WERI-Rb-1 (cell line): Measurements from ENCODE around the gene TFDP1.

Experiments
- DNase-seq: peaks from one replicate; pipeline ENCODE4 v3.0.0-alpha.2; 2020
- H3K27ac ChIP-seq: fragments of 250-450 bp; sonication (Bioruptor Pico); 2 replicates; pipeline ENCODE4 v1.5.1; 2020; ENCODE audit warnings: mild to moderate bottlenecking, moderate library complexity
- H3K27me3 ChIP-seq: fragments of 250-450 bp; sonication (Bioruptor Pico); 2 replicates; pipeline ENCODE4 v1.5.1; 2021; ENCODE audit warnings: mild to moderate bottlenecking, low read depth, moderate library complexity; ENCODE audit not compliant: insufficient read depth, severe bottlenecking
- H3K36me3 ChIP-seq: fragments of 250-450 bp; sonication (Bioruptor Pico); 2 replicates; pipeline ENCODE4 v1.5.1; 2020; ENCODE audit warnings: mild to moderate bottlenecking, moderate library complexity
- H3K4me3 ChIP-seq: 2 replicates; pipeline ENCODE4 v1.5.1; 2011; ENCODE audit warnings: low read depth, mild to moderate bottlenecking, control low read depth, low read length
- H3K9me3 ChIP-seq: fragments of 250-450 bp; sonication (Bioruptor Pico); 2 replicates; pipeline ENCODE4 v1.5.1; 2021; ENCODE audit warnings: mild to moderate bottlenecking, moderate library complexity; ENCODE audit not compliant: severe bottlenecking
- CTCF ChIP-seq: IDR thresholded peaks from 2 replicates; pipeline ENCODE4 v1.5.1; 2011; ENCODE audit warnings: low read depth, mild to moderate bottlenecking, control low read depth, inconsistent platforms, low read length

The TFDP1 gene

DNA sequence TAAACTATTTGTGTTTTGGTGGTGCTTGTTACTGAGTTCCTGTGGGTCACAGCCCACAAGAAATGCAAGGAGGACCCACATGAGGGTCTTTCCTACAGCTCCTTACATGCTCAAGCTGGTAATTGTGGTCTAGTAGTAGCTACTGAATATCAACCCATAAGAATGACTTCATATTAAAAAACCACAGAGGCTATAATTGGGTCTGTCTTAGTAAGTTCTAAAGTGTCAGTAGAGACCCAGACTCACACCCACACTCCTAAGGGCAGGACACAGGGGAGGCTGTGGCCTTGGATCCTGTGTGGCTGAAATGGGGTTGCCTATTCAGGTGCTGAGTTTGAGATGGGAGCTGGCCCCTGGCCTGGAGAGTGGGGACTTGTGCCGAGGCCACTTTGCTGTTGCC lies 19.6 kb downstream of the TFDP1 start:
- peaks cover 4% of the 10 kb centered on the region for H3K9me3 ChIP-seq
- H3K27ac ChIP-seq = no peak overlapping the region
- TF ChIP-seq CTCF = no peak
- H3K36me3 ChIP-seq = peaks cover 82% of the 10 kb centered on the region
- DNase-seq = no peak
- no peaks in the 10 kb centered on the region for H3K27me3 ChIP-seq
- no peak overlapping the region for H3K4me3 ChIP-seq

DNA sequence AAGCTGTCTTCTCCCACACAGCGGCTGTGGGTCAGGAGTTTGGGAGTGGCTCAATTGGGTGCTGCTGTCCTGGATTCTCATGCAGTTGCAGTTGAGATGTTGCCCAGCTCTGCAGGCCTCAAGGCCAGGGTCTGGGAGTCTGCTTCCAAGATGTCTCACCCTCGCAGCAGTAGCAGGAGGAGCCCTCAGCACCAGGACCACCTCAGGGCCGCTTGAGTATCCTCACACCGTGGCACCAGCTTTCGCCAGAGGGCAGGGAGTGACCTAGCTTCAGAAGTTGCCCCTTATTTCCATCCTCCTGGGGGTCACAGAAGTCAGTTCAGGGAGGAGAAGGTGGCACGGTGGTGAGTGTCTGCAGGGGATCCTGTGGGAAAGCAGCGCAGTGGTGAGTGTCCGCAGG lies 20.9 kb downstream of the TFDP1 start:
- no peaks in the 10 kb centered on the region for H3K9me3 ChIP-seq
- no peaks in the 10 kb centered on the region for H3K27me3 ChIP-seq
- no peak overlapping the region for H3K27ac ChIP-seq
- peaks cover 88% of the 10 kb centered on the region for H3K36me3 ChIP-seq
- TF ChIP-seq CTCF = no peak
- no peak for DNase-seq
- H3K4me3 ChIP-seq = no peak overlapping the region

DNA sequence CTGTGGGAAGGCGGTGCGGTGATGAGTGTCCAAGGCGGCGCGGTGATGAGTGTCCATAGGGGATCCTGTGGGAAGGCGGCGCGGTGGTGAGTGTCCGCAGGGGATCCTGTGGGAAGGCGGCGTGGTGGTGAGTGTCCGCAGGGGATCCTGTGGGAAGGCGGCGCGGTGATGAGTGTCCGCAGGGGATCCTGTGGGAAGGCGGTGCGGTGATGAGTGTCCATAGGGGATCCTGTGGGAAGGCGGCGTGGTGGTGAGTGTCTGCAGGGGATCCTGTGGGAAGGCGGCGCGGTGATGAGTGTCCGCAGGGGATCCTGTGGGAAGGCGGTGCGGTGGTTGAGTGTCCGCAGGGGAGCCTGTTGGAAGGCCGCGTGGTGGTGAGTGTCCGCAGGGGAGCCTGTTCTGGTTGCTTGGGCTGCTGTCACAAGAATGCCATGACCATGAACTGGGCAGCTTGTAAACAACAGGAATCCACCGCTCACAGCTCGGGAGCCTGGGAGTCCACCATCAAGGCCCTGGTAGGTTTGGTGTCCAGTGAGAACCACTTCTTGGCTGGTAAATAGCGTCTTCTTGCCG lies 21.4 kb downstream of the TFDP1 start:
- no peak overlapping the region for H3K27ac ChIP-seq
- no peak for DNase-seq
- TF ChIP-seq CTCF = no peak
- H3K27me3 ChIP-seq = no peaks in the 10 kb centered on the region
- no peaks in the 10 kb centered on the region for H3K9me3 ChIP-seq
- no peak overlapping the region for H3K4me3 ChIP-seq
- peaks cover 88% of the 10 kb centered on the region for H3K36me3 ChIP-seq

GRCh38 chr13:113607056-113607888 lies 22.7 kb downstream of the TFDP1 start:
- Histone ChIP-seq H3K4me3 (no peak overlapping the region), H3K27ac (no peak overlapping the region), H3K9me3 (no peaks in the 10 kb centered on the region), H3K27me3 (no peaks in the 10 kb centered on the region), H3K36me3 (peaks cover 94% of the 10 kb centered on the region)
- no peak for TF ChIP-seq CTCF
- no peak for DNase-seq

DNA sequence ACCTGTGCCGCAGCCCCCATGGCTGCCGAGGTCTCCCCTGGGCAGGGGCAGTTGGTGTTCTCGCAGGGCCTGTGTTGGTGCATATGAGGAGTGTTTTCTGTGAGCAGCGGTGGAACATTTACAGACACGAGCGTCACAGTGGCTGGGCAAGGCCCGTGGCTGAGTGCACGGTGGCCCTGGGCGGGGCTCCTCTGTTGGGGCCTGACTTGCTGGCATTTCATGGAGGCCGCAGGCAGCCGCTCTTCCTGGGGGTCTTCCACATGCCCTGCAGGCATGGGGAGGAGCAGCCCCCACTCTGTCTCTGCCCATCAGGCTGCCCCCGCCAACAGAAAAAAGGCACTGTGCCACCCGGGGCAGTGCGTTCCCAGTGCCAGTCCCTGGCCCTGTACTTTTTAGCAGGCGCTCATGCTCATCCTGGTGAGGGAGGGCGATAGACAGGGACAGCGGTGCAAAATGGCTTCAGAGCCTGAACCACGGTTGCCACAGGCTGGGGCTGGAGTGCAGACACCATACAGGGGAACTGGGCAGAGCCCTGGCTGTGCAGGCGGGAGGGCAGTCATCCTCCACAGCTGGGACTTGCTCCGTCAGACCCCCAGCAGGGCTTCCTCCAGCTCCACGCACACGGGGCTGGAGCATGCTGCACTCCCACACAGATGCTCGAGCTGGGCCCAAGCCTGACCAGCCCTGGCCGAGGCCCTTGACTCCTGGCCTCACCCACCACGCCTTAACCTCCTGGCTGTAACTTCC lies 23.5 kb downstream of the TFDP1 start:
- no peak overlapping the region for H3K4me3 ChIP-seq
- no peak overlapping the region for H3K27ac ChIP-seq
- DNase-seq = no peak
- TF ChIP-seq CTCF = no peak
- peaks cover 94% of the 10 kb centered on the region for H3K36me3 ChIP-seq
- no peaks in the 10 kb centered on the region for H3K9me3 ChIP-seq
- H3K27me3 ChIP-seq = no peaks in the 10 kb centered on the region
